ENCODE results near the gene ECT2L. TPM values are rescaled to one million over a fixed set of nuclear protein-coding genes. Genes with fewer than 3 reads are reported as not detected.
A peak's percentile ranks its signal among the peaks of the same experiment; 100 is the strongest.

The ECT2L gene
- total RNA-seq, 6 experiments from 2014 or later, result not detected

GRCh38 chr6:138769102-138769676 lies 26.7 kb upstream of the ECT2L start:
- DNase-seq, result no peak
- 53% methylated on average over 6 of the region's 6 CpGs for WGBS (ENCODE audit: insufficient coverage, low coverage, low lambda C conversion rate, missing lambda C conversion rate)
- no peak for ATAC-seq
- TF ChIP-seq, protein P1, sequence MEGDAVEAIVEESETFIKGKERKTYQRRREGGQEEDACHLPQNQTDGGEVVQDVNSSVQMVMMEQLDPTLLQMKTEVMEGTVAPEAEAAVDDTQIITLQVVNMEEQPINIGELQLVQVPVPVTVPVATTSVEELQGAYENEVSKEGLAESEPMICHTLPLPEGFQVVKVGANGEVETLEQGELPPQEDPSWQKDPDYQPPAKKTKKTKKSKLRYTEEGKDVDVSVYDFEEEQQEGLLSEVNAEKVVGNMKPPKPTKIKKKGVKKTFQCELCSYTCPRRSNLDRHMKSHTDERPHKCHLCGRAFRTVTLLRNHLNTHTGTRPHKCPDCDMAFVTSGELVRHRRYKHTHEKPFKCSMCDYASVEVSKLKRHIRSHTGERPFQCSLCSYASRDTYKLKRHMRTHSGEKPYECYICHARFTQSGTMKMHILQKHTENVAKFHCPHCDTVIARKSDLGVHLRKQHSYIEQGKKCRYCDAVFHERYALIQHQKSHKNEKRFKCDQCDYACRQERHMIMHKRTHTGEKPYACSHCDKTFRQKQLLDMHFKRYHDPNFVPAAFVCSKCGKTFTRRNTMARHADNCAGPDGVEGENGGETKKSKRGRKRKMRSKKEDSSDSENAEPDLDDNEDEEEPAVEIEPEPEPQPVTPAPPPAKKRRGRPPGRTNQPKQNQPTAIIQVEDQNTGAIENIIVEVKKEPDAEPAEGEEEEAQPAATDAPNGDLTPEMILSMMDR (IDR thresholded peaks at IDR 0.05), result no peak
- TF ChIP-seq POLR2A (IDR thresholded peaks at IDR 0.05), result no peak
- H3K36me3 ChIP-seq, result no peaks in the 10 kb centered on the region
- intact Hi-C loops (cut with DNase I), result loop anchor here in 1 of 2 donors (10.0 kb wide), 1 partner anchor 184 kb away; no protein-coding TSS in a partner anchor
- no peak overlapping the region for H3K4me3 ChIP-seq
- H3K27ac ChIP-seq, result no peak overlapping the region
- H3K27me3 ChIP-seq, result no peaks in the 10 kb centered on the region
- H3K4me1 ChIP-seq, result peaks cover 0 to 9% (median 2%) of the 10 kb centered on the region in 4 donors
- H3K9me3 ChIP-seq, result no peaks in the 10 kb centered on the region

DNA sequence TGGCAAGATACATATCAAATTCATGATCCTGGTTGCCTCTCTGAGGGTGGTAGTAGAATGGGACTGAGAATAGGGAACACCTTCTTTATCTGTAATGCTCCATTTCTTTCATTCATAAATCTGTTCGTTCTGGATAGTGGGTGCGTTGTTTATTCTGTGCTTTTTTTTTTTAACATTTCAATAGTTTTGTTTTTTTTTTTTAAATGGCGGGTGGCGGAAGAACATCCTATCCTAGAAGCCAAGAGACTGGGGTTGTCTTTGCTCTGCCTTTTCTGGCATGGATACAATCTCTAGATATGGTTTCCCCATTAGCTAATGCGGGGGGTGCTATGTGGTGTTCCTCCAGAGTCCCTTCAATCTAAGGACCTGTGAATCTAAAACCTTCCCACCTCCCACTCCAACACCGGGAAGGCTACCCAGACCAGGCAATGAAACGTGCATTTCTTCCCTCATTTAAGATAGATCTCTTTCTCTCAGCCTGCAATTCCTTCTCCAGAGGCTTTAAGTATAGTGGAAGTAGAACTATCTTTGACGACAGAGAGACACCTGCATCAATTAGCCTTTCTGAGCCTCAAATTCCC lies 23.2 kb upstream of the ECT2L start:
- no peak for TF ChIP-seq POLR2A (IDR thresholded peaks at IDR 0.05)
- TF ChIP-seq, protein P1 (IDR thresholded peaks at IDR 0.05), result no peak
- DNase-seq (no peak), ATAC-seq (no peak)
- H3K27ac ChIP-seq, result peak overlapping the region in 2 of 3 donors; percentile 94 to 98
- intact Hi-C loops (cut with DNase I), result no loop called here
- peaks cover 0 to 19% (median 2%) of the 10 kb centered on the region in 4 donors for H3K4me1 ChIP-seq
- H3K4me3 ChIP-seq, result peak overlapping the region; percentile 68 to 87 (median 75)
- WGBS (ENCODE audit: insufficient coverage, low coverage, low lambda C conversion rate, missing lambda C conversion rate), result 15% methylated on average over 8 of the region's 8 CpGs
- no peaks in the 10 kb centered on the region for H3K27me3 ChIP-seq
- H3K36me3 ChIP-seq, result peaks cover 0 to 14% (median 0%) of the 10 kb centered on the region in 4 donors
- no peaks in the 10 kb centered on the region for H3K9me3 ChIP-seq

GRCh38 chr6:138773177-138774091 lies 22.5 kb upstream of the ECT2L start, which contains the start of gene CCDC28A:
CCDC28A (plus strand) TSS chr6:138773769; CDS start chr6:138776121, 2,352 bp downstream.
- intact Hi-C loops (cut with DNase I), result no loop called here
- peak; percentile 93 to 94 (median 94) for DNase-seq
- Histone ChIP-seq H3K4me1 (peaks cover 0 to 19% (median 2%) of the 10 kb centered on the region in 4 donors), H3K27me3 (no peaks in the 10 kb centered on the region), H3K36me3 (peaks cover 0 to 17% (median 0%) of the 10 kb centered on the region in 4 donors), H3K9me3 (no peaks in the 10 kb centered on the region), H3K4me3 (peak within 1 kb of the TSS; percentile 68 to 87 (median 75)), H3K27ac (peak within 1 kb of the TSS; percentile 94 to 98 (median 95))
- TF ChIP-seq POLR2A (IDR thresholded peaks at IDR 0.05), result no peak
- TF ChIP-seq, protein P1 (IDR thresholded peaks at IDR 0.05), result no peak
- ATAC-seq, result peak; percentile 95 to 96 (median 96)
- under 1% methylated on average over 34 of the region's 47 CpGs for WGBS (ENCODE audit: insufficient coverage, low coverage, low lambda C conversion rate, missing lambda C conversion rate)

DNA sequence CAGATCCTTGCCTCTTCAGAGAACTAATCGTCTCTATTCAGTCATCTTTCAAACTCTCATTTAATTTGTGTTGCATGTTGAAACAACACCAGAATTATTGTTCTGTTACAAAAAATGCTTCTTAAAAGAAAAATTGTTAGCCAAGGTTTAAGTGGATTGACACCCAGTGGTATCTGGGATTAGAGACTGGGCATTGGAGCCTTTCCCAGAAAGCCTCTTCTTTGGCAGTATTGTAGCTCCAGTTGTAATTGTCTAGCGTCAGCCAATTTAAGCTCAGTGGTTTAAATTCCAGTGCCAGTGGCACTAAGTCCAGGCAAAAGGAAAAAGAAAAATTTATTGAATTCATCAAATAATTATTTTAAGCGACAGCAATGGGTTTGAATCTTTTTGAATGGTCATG lies 21.5 kb upstream of the ECT2L start:
- peak overlapping the region; percentile 68 to 87 (median 75) for H3K4me3 ChIP-seq
- H3K27ac ChIP-seq, result peak overlapping the region in 1 of 3 donors; percentile 98
- intact Hi-C loops (cut with DNase I), result no loop called here

More for the DNA sequence above, 21.5 kb upstream of the ECT2L start:
- DNase-seq (peak in 1 of 3 donors; percentile 60), ATAC-seq (peak in 3 of 4 donors; percentile 18 to 47 (median 22))
- peaks cover 0 to 19% (median 2%) of the 10 kb centered on the region in 4 donors for H3K4me1 ChIP-seq
- H3K36me3 ChIP-seq, result peaks cover 0 to 17% (median 0%) of the 10 kb centered on the region in 4 donors
- no peaks in the 10 kb centered on the region for H3K9me3 ChIP-seq
- H3K27me3 ChIP-seq, result no peaks in the 10 kb centered on the region
- TF ChIP-seq, protein P1 (IDR thresholded peaks at IDR 0.05), result no peak
- TF ChIP-seq POLR2A (IDR thresholded peaks at IDR 0.05), result no peak
- 12% methylated on average over 3 of the region's 3 CpGs for WGBS (ENCODE audit: insufficient coverage, low coverage, low lambda C conversion rate, missing lambda C conversion rate)
